GM12875 (cell line): ENCODE data around the gene ISM2.

Experiments used
- H3K4me3 ChIP-seq: one replicate; pipeline ENCODE4 v1.5.1; 2011; ENCODE audit warnings: low read depth, low read length, control low read depth
- CTCF ChIP-seq: IDR thresholded peaks from 2 replicates; pipeline ENCODE4 v1.5.1; 2011; ENCODE audit warnings: low read depth, mild to moderate bottlenecking, control low read depth, inconsistent platforms, low read length, moderate library complexity, borderline replicate concordance; ENCODE audit not compliant: insufficient read depth

ISM2 gene

GRCh38 chr14:77478029-77478428 is 20.6 kb downstream of the ISM2 start:
- TF ChIP-seq CTCF = no peak
- no peak overlapping the region for H3K4me3 ChIP-seq

- H3K4me3 ChIP-seq = no peak overlapping the region
- TF ChIP-seq CTCF = no peak
Measured at GRCh38 chr14:77475432-77476115, 23.0 kb downstream of the ISM2 start.

- H3K4me3 ChIP-seq = no peak overlapping the region
- TF ChIP-seq CTCF = no peak
Measured at GRCh38 chr14:77474479-77475177, 24.0 kb downstream of the ISM2 start.

GRCh38 chr14:77473921-77474320 is 24.7 kb downstream of the ISM2 start:
- no peak for TF ChIP-seq CTCF

GRCh38 chr14:77470224-77470870 is 28.3 kb downstream of the ISM2 start:
- no peak overlapping the region for H3K4me3 ChIP-seq
- no peak for TF ChIP-seq CTCF

More at GRCh38 chr14:77473921-77474320, 24.7 kb downstream of the ISM2 start:
- no peak overlapping the region for H3K4me3 ChIP-seq

- TF ChIP-seq CTCF = no peak
- no peak overlapping the region for H3K4me3 ChIP-seq
Measured at GRCh38 chr14:77469539-77469938, 29.1 kb downstream of the ISM2 start.
